NCI-H1436 (cell line): ENCODE measurements around the gene SH2D3C.

Experiments used
- DNase-seq: peaks from one replicate; lab custom pipeline; 2025; lab: John Stamatoyannopoulos, UW

The SH2D3C gene

GRCh38 chr9:127778280-127779135 lies at the start of gene SH2D3C:
SH2D3C (minus strand) TSS chr9:127778666; CDS start chr9:127778627, 39 bp downstream.
- no peak for DNase-seq

- no peak for DNase-seq
These were observed 47.9 kb upstream of the SH2D3C start for GRCh38 chr9:127826253-127826913.

- no peak for DNase-seq
These were observed 47.0 kb upstream of the SH2D3C start for GRCh38 chr9:127825319-127826051.

GRCh38 chr9:127822108-127822507 lies 43.6 kb upstream of the SH2D3C start:
- no peak for DNase-seq

GRCh38 chr9:127818574-127818973 lies 40.1 kb upstream of the SH2D3C start:
- DNase-seq, result no peak

GRCh38 chr9:127817881-127818434 lies 39.5 kb upstream of the SH2D3C start:
- no peak for DNase-seq

- no peak for DNase-seq
These were observed 38.3 kb upstream of the SH2D3C start for GRCh38 chr9:127816728-127817127.

- no peak for DNase-seq
These were observed 37.9 kb upstream of the SH2D3C start for GRCh38 chr9:127816362-127816725.

- DNase-seq, result no peak
These were observed 37.3 kb upstream of the SH2D3C start for GRCh38 chr9:127815512-127816361.

- DNase-seq, result no peak
These were observed 36.4 kb upstream of the SH2D3C start for GRCh38 chr9:127814619-127815511.

- no peak for DNase-seq
These were observed 35.3 kb upstream of the SH2D3C start for GRCh38 chr9:127813686-127814226.

GRCh38 chr9:127812936-127813675 lies 34.6 kb upstream of the SH2D3C start:
- no peak for DNase-seq

GRCh38 chr9:127812011-127812410 lies 33.5 kb upstream of the SH2D3C start:
- no peak for DNase-seq

- no peak for DNase-seq
These were observed 32.1 kb upstream of the SH2D3C start for GRCh38 chr9:127810378-127811187.

- DNase-seq, result no peak
These were observed 31.3 kb upstream of the SH2D3C start for GRCh38 chr9:127809540-127810377.

GRCh38 chr9:127809002-127809539 lies 30.6 kb upstream of the SH2D3C start:
- DNase-seq, result no peak

GRCh38 chr9:127808347-127809001 lies 30.0 kb upstream of the SH2D3C start:
- no peak for DNase-seq
